ENCODE measurements around the gene FECH.

The FECH gene

GRCh38 chr18:57583297-57583835 lies 3.1 kb downstream of the FECH start:
- in situ Hi-C loops (cut with HindIII; ENCODE audit: low sequenced_read_pairs), result no loop called here
- no peak for DNase-seq (ENCODE audit: low read depth, low spot score)
- no peak overlapping the region for H3K4me3 ChIP-seq (ENCODE audit: low read depth, low read length)
- no peak for TF ChIP-seq CTCF (IDR thresholded peaks at IDR 0.05; ENCODE audit: low read depth, low read length)

- H3K4me3 ChIP-seq (ENCODE audit: low read depth, low read length), result no peak overlapping the region
- in situ Hi-C loops (cut with HindIII; ENCODE audit: low sequenced_read_pairs), result no loop called here
- no peak for TF ChIP-seq CTCF (IDR thresholded peaks at IDR 0.05; ENCODE audit: low read depth, low read length)
- DNase-seq (ENCODE audit: low read depth, low spot score), result no peak
These were observed 5.1 kb downstream of the FECH start for GRCh38 chr18:57581301-57581934.

- TF ChIP-seq CTCF (IDR thresholded peaks at IDR 0.05; ENCODE audit: low read depth, low read length), result no peak
- no peak for DNase-seq (ENCODE audit: low read depth, low spot score)
- H3K4me3 ChIP-seq (ENCODE audit: low read depth, low read length), result no peak overlapping the region
- in situ Hi-C loops (cut with HindIII; ENCODE audit: low sequenced_read_pairs), result no loop called here
These were observed 6.6 kb downstream of the FECH start for GRCh38 chr18:57579934-57580333.

- no peak for DNase-seq (ENCODE audit: low read depth, low spot score)
- no peak overlapping the region for H3K4me3 ChIP-seq (ENCODE audit: low read depth, low read length)
- in situ Hi-C loops (cut with HindIII; ENCODE audit: low sequenced_read_pairs), result no loop called here
- no peak for TF ChIP-seq CTCF (IDR thresholded peaks at IDR 0.05; ENCODE audit: low read depth, low read length)
These were observed 10.2 kb downstream of the FECH start for GRCh38 chr18:57576316-57576715.

- no peak for TF ChIP-seq CTCF (IDR thresholded peaks at IDR 0.05; ENCODE audit: low read depth, low read length)
- no peak for DNase-seq (ENCODE audit: low read depth, low spot score)
- no peak overlapping the region for H3K4me3 ChIP-seq (ENCODE audit: low read depth, low read length)
- in situ Hi-C loops (cut with HindIII; ENCODE audit: low sequenced_read_pairs), result no loop called here
These were observed 11.0 kb downstream of the FECH start for GRCh38 chr18:57575542-57575941.

GRCh38 chr18:57574866-57575265 lies 11.6 kb downstream of the FECH start:
- DNase-seq (ENCODE audit: low read depth, low spot score), result no peak
- in situ Hi-C loops (cut with HindIII; ENCODE audit: low sequenced_read_pairs), result no loop called here
- TF ChIP-seq CTCF (IDR thresholded peaks at IDR 0.05; ENCODE audit: low read depth, low read length), result no peak

More at GRCh38 chr18:57574866-57575265, 11.6 kb downstream of the FECH start:
- H3K4me3 ChIP-seq (ENCODE audit: low read depth, low read length), result no peak overlapping the region
